GM18505 (cell line): ENCODE measurements around the gene BCKDK.

Experiments
- ATAC-seq: cut with Tn5 transposase; IDR thresholded peaks from one replicate; pipeline ENCODE4 v1.9.1; 2021; ENCODE audit not compliant: unreplicated experiment
- POLR2A ChIP-seq: IDR thresholded peaks from 4 replicates; pipeline ENCODE4 v1.6.1; 2011; ENCODE audit warnings: borderline replicate concordance; ENCODE audit not compliant: insufficient read depth, insufficient read length; ENCODE audit errors: extremely low read depth

The BCKDK gene

DNA sequence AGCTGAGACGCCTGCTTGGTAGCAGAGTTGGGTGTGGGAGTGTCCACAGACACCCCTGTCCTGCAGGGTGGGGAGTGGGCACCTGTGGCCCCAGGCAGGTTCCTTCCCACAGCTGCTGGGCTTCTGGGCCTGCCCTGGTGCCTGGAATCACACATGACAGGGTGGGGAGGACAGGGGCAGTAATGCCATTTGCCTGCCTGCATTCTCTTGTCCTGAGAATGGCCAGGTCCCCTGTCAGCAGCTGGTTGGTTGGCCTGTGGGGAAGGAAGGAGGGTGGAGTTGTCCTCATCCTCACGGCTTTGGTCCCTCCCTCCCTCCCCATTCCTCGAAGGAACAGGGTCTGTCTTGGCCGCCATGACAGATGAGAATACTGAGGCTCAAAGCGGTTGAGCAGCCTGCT lies 24.6 kb upstream of the BCKDK start:
- no peak for TF ChIP-seq POLR2A
- ATAC-seq: no peak

DNA sequence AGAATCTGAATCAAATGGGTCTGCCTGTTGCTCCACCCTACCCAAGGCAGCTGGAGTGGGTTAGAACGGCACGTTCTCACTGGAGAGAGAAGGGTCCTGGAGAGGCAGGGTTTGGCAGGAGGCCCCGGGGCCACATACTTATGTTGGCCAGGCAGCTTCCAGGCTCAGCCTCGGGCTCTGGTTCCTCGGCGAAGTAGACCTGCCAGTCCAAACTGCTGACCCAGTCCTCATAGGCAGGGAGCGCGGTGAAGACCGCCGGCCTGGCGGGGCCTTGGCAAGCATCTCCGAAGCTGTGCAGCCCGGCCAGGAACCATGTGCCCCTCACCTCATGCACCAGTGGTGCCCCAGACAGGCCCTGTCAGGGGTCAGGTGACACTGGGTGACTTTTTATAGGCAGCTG lies 24.2 kb upstream of the BCKDK start:
- no peak for TF ChIP-seq POLR2A
- no peak for ATAC-seq

DNA sequence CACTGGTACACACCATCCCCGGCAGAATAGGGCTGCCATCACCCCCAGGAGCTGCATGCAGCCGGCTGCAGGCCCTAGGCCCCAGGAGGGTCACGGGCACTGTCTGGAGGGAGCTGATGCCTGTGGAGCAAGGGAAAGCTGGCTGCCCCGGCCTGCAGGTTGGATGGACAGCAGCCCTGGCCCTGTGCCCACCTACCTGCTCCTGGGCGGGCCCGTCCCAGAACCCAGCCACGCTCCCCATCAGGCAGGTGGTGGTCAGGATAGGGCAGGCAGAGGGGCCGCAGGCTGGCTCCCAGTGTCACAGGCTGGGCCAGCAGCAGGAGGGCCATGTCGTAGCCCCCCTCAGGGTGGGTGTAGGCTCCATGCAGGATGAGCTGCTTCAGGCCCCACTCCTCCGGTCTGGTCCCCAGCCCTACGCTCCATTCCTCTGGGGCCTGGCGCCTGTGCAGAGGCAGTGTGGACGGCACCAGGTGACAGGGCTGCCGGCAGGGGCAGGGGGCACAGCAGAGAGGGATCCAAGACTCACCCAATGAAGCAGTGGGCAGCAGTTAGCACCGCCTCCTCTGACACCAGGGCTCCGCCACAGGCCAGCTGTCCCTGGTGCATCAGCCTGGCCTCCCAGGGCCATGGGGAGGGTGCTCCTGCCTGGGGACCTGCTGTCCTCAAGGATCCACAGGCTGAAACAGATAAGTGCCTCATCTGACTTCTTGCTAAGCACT lies 23.4 kb upstream of the BCKDK start:
- no peak for TF ChIP-seq POLR2A
- ATAC-seq: no peak

DNA sequence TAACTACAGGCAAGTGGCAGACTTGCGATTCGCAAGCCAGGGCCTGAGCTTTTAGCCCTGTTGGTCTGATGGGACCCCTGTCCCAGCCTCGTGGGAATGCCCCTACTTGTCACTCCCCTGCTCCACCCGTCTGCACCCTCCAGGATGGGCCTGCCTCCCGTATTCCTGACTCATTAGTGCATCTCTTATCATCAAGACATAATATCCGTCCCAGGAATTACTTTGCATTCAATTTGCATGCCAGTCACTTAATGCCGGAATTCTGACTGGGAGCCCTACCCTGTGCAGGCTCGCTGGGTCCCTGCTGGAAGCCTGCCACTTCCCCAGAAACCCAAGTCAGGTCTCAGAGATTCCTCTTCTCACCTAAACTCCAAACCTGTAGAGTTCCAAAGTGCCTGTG lies 22.8 kb upstream of the BCKDK start:
- ATAC-seq: no peak
- TF ChIP-seq POLR2A: no peak

DNA sequence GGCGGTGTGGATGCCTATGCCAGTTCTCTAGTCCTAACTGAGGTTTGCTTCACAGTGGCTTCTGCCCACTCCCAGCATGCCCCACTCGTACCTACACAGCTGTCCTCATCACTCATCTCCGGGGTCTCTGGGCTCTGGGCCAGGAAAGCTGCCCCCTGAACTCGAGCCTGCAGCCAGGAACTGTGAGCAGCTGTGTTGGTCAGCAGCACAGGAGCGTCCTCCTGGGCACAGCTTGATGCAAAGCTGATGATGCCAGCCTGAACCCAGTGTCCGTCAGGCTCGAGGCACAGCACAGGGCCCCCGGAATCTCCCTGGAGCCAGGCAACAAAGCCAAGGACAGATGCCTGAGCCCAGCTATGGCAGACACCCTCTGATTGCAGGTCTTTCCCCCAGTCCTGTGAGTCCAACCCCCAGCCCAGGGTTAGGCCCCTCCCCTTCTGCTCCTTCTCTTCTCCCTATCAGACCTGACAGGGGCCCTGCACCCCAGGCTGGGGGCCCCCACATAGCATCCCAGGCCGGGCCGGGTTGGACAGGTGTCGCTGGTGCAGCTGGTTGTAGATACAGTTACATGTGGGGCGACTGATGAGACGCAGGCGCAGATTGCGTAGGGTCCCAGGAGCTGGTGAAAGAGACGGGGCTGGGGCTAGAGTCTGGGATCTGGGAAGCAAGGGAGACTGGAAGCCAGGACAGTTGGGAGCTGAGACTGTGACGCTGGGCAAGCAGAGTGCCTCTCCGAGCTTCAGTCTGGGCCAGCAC lies 22.1 kb upstream of the BCKDK start:
- no peak for ATAC-seq
- TF ChIP-seq POLR2A: no peak

DNA sequence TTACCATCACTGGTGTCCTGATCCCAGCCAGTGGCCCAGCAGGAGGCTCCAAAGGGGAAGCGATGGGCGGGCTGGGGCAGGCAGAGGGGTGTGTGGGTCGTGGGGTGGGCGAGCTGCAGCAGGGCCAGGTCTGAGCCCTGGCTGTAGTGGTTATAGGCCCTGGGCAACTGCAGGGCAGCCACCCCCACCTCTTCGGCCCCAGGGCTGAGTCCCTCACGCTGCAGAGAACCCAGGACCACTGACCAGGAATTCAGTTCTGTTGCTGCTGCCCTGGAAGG lies 21.6 kb upstream of the BCKDK start:
- no peak for TF ChIP-seq POLR2A
- no peak for ATAC-seq

DNA sequence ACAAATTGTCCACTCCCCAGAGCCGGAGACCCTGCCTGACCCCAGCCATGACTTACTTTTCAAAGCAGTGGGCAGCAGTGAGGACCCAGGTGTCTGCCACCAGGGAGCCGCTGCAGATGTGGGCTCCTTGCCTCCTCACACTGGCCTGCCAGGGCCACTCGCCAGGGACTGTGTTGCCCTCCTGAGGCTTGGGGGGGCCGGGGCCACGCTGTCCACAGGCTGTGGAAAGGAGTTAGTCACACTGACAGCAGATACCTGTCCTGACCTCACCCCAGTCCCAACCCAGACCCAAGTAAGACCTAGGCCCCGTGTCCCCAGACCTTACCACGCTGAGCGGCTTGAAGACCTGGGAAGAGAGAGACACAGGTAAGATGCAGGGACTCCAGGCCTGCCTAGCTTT lies 20.7 kb upstream of the BCKDK start:
- ATAC-seq: no peak
- TF ChIP-seq POLR2A: no peak

DNA sequence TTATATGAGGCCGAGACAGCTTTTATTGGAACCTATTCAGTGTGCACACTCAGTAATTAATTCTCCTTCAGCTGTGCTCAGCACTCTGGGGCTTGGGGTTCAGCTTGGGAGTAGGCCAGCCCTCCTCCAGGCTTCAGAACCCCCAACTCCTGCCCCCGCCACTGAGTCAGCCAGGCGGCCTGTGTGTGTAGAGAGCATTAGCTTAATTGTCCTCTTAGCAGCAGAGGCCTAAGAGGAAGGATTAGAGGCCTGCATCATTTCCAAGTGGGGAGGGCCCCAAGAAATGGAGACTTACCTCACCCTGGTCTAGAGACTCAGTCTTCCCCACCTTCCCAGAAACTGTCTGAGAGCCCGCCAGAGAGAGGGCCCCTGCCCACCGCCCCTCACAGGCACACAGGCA lies 20.2 kb upstream of the BCKDK start:
- no peak for ATAC-seq
- no peak for TF ChIP-seq POLR2A

DNA sequence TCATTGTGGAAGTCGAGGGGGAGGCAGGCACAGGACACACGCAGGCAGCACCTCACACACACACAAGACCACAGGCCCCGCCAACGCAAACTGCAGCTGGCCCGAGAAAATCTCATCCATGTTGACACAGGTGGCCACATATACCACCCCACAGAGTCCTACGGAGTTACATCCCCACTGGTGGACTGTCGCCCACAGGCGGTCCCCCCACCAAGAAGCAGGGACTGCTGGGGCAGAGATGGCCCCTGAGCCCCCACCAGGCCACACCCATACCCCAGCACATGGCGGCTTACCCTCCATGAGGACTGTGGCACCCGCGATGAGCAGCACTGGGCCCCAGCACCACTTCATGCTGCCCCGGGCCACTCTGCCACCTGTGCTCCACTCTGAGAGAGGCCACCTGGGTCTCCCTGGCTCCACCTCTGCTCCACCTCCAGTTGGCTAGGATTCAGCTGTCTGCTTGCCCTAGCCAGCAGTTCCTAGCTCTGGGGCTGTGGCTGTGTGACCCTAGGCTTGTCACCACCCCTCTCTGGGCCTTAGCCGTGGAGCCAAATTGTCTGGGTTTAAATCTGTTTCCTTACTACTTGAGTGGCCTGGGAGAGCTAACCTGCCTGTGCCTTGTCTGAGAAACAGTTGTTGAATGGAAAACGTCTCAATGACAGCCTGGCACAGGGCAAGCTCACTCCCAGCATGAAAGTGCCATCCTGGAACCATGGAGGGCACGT lies 19.6 kb upstream of the BCKDK start, which contains the start of gene PRSS53:
Gene PRSS53, minus strand, starts transcription at position 485 of the 725 bp plus-strand sequence. Its CDS starts 134 bp downstream, at position 351.
- ATAC-seq: no peak
- no peak for TF ChIP-seq POLR2A

DNA sequence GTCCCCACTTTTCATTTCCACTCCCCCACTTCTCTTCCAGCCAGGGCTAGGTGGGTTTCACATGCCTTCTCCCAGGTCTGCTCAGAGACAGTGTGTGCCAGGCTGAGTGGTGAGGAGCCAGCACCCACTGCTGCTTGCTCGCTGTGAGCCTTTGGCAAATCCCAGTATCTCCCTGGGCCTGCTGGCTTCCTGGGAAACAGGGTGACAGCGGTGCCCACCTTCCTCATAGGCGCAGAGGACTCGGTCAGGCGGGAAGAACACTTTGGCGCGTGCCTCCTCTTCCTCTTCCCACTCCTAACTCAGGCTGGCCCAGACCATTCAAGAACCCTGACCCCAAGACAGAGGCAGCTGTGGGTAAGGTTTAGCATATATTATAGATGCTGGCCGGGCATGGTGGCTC lies 19.0 kb upstream of the BCKDK start:
- ATAC-seq: no peak
- no peak for TF ChIP-seq POLR2A

DNA sequence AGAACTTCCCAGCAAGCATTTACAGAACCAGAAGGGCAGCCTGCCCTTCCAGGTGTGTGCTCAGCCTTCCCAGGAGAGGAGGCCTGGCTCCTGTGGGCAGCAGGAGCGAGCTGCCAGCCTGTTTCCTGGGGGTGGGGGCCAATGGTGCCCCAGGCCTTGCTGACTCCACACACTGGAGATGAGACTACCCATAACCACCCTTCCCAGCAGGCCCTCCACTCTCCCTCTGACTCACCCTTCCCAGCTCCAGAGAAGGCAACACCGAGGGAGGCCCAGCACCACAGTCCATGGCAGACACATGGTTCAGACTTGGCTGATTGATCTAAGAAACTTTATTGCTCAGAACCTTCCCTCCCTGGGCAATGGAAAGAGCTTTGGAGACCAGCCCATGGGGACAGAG lies 17.6 kb upstream of the BCKDK start:
- TF ChIP-seq POLR2A: no peak
- no peak for ATAC-seq

DNA sequence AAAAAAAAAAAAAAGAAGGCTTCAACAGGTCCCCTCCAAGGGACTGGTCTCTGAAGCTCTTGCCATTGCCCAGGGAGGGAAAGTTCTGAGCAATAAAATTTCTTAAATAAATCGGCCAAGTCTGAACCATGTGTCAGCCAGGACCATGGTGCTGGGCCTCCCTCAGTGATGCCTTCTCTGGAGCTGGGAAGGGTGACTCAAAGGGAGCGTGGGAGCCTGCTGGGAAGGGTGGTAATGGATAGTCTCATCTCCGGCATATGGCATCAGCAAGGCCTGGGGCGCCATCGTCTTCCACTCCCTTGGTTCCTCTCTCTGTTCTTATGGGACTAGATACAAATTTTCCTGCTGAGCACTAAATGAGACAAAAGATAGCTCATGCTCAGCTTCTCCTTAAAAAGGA lies 15.9 kb upstream of the BCKDK start:
- no peak for TF ChIP-seq POLR2A
- no peak for ATAC-seq

DNA sequence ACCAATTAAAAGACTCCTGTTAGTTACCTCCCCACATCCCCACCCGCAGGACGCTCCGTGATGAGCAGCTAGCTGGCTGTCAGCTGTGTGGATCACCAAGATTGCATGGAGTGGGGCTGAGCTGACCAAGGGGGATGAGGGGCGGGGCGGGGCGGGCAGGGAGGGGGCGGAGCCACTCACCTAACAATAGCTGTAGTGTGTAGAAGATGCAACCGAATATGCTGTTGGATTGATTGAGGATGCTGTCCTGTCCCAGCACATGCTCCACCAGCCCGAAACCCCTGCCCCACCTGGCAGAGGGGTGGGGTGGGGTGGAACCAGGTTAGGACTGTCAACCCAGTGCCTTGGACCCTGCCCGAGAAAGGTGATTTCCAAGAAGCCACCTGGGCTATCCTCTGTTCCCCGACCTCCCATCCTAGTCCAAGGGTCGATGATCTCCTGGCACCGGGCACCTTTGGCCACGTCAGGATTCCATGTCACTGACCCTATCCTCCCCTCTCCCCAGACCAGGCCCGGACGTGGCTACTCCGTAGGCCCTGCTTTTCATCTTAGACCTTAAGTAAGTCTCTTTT lies 15.0 kb upstream of the BCKDK start:
- no peak for ATAC-seq
- TF ChIP-seq POLR2A: no peak

DNA sequence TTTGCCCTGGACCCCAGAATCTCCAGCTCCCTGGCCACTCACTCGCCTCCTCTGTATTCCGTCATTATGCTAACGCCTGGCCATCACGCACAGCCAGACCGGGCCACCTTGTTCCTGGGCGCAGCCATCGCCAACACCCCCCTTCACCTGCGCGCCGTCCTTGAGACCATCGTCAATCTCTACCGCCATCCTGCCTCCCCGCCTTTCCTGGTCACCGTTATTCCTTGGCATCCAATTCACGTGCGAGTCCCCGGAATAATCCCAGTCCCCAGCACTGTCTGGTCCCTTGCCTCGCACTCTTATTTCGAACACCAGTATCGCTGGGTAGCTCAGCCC lies 14.1 kb upstream of the BCKDK start:
- no peak for TF ChIP-seq POLR2A
- peak; percentile 7 for ATAC-seq
